ENCODE results near the gene CCDC82.

- TF ChIP-seq POLR2A (IDR thresholded peaks at IDR 0.05) (no peak), CTCF (IDR thresholded peaks at IDR 0.05) (no peak)
Observed at GRCh38 chr11:96389720-96390487, at the start of gene CCDC82, which contains the start of gene JRKL.
